NCI-H128 (cell line): Measurements from ENCODE around the gene UBR4.
"Not testable (repeated sequence)": the region's sequence is repeated elsewhere in the genome, so short reads cannot be mapped to it uniquely, and the experiment has no call there.

Experiments used
- DNase-seq: peaks from one replicate; lab custom pipeline; 2025; ENCODE audit not compliant: unreplicated experiment; lab: John Stamatoyannopoulos, UW

The UBR4 gene

DNA sequence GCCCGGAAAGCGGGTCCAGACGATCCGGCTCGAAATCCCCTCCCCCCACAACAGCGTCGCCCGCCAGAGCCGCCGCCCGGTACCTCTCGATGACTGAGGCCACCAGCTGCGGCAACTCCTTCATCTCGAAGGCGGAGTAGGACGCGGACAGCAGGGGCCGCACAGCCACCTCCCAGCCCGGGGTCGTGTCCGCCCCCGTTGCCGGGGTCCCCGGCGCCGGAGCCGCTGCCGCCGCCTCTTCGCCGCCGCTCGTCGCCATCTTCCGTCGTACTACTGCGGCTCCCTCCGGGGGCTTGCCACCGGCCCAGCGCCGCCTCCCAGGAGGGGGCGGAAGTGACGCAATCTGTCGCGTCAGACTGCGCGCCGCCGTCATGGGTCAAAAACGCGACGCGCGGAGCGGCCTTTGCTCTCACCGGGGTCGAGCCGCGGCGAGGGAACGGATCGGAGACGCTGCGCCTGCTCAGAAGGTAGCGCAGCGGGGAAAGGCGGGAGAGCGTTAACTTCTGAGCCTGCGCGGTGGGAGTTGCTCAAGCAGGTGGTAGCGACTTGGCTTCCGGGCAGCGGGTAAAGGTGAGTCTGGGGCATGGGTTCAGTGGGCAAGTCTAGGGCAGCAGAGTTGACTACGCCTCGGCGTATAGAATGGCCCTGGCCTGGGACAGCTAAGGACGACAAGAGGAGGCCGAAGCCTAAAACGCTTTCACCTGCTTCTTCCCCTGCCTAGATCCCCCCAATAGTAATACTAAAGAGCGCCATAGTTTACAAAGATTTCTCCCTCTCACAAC lies at the start of gene UBR4:
UBR4 (minus strand) TSS at position 277 of the 782 bp plus-strand sequence; CDS start at position 259, 18 bp downstream.
- DNase-seq, result peak; percentile 97

DNA sequence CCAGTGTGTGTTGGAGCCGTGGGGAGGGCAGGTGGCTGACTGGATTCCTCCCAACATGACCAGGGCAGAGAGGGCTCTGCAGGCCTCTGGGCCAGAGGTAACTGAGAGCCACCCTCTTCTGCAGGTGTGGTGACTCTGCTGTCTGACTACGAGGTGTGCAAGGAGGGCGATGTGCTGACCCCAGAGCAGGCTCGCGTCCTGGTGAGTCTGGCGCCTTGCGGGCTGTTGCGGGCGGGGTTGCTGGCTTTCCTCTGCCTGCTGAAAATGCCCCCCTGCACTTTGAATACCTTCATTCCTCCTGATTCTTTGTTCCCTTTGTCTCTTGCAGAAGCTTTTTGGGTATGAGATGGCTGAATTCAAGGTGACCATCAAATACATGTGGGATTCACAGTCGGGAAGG lies 48.3 kb upstream of the UBR4 start:
- no peak for DNase-seq

DNA sequence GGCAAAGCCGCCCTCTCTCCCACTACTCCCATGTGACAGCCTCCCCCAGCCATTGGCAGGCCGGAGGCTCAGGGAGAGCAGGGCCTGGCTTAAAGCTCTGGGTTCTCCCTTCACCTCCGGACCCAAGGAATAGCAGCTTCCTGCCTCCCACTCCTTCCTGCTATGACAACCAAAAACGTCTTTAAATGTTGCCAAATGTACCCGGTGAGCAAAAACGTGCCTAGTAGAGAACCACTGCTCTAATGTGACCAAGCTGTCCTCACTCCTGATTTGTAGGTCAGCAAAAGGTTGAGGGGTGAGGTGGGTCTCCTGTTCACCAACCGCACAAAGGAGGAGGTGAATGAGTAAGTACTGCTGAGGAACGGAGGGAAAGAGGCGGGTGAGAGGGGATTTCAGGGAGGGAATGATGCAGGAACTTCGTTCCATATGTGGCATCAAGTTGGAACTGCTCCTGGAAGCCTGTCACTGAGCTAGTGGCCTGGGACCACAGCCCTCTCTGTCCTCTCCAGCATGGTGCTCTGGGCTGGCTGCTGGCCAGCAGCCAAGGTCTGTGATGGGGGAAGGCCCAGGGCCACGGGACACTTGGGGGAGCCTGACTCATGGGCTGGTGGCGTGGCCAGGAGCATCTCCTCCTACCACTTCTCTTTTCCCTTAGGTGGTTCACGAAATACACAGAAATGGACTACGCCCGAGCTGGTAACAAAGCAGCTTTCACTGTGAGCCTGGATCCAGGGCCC lies 47.3 kb upstream of the UBR4 start:
- no peak for DNase-seq

DNA sequence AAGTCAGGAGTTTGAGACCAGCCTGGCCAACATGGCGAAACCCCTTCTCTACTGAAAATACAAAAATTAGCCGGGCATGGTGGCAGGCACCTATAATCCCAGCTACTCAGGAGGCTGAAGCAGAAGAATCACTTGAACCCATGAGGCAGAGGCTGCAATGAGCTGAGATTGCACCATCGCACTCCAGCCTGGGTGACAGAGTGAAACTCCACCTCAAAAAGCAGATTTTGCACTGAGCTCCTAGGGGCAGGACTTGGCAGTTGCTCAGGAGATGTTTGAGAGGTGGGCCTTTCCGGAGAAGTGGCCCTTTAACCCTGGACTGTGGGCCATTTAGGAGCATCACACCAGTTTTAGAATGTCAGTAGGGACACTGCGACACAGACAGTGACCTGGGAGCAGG lies 46.2 kb upstream of the UBR4 start:
- DNase-seq, result not testable (repeated sequence)

DNA sequence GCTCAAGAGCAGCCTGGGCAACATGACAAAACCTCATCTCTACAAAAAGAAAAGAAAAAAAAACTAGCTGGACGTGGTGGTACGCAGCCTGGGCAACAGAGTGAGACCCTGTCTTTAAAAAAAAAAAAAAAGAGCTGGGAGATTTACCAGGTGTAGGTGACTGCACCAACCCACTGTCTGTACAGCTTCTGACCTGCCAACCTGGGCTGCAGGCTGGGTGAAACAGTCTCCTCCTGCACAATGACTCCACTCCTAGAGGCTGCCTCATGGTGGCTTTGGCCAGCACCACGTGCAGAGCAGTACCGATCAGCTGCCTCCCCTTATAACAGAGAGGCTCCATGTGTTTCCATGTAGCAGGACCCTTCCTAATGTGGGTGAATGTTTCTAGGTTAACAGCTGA lies 45.2 kb upstream of the UBR4 start:
- DNase-seq, result no peak

DNA sequence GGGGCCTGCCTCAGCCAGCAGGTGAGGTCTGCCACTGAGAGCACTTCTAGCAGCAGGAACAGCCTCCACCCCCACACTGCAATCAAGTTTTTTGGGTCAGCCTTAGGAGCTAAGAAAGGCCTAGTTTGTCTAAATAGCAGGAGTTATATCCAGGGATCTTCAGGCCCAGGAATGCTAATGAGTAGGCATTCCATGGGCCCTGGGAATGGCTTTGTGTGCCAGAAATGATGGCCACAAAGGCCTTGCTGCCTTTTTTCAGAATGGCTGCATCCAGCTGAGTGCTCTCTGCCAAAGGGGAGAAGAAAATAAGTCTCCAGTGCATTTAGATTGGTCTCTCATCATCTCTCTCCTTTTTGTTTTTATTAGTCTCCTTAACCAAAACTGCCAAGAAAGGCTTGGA lies 44.4 kb upstream of the UBR4 start:
- no peak for DNase-seq

DNA sequence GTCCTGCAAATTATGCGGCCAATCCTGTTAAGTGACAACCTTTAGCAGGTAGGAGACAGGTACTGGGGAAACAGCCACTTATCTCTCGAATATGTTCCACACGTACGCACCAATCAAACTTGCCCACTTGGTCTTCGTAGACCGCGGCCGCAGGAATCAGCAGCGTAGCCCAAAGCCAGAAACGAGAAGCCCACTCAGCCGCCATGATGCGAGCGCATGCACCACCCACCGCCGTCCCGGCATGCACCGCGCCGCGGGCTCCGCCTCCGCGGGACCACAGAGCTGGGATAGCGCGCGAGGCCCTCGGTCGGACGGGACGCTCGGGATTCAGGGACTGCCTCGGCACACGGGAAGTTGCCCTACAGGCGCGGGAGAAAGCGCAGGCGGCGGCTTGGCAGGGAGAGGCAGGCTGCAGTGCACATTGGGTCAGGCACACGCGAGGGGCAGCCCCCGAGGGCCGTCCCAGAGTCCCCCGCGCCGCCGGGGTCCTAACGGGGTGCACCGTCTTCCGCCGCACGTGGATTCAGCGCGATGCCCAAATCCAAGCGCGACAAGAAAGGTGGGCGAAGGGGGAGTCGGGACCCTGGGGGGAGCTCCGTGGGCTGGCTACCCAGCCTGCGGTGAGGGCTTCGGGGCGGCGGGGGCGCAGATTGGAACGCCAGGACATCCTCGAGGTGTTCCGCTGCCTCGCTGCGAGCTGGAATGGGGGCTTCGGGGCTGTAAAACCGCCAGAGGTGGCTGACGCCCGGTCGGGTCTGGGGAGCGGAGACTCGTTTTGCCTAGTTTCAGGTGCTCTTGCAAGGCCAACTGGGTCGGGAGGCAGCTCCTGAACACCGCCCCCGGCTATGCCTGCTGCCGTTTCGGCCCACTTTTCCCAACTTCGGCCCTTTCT lies 41.5 kb upstream of the UBR4 start, which contains the start of the genes EMC1 and MRTO4:
EMC1 (minus strand) TSS at position 220 of the 892 bp plus-strand sequence; CDS start at position 205, 15 bp downstream.
MRTO4 (plus strand) TSS at position 501 of the 892 bp plus-strand sequence; CDS start at position 532, 31 bp downstream.
- DNase-seq, result peak; percentile 61

DNA sequence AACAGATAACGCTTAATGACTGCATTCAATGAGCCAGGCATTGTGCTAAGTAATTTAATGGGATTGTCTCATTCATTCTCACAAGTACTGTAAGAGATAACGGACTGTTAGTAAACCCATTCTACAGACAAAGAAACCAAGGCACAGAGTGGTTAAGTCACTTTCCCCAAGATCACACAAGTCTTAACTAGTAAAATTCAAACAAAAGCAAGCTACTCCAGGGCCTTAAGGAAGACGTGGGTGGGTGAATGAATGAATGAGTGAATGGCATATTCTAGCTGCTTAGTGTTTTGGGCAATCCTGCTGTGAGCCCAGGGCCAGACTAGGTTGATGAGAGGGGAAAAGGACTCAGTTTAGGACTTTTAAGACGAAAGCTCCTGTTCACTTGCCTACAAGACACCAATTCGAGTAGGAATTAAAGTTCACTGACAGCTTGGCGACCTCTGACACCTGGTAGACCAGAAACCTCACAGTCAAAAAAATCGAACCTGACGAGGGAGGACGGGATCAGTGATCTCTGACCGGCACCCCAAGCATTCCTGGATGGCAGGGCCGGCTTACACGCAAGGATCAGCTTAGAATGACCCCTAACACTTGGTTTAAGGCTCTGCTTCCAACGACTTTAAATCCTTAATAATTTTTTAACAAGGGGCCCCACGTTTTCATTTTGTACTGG lies 40.7 kb upstream of the UBR4 start:
- DNase-seq, result no peak

DNA sequence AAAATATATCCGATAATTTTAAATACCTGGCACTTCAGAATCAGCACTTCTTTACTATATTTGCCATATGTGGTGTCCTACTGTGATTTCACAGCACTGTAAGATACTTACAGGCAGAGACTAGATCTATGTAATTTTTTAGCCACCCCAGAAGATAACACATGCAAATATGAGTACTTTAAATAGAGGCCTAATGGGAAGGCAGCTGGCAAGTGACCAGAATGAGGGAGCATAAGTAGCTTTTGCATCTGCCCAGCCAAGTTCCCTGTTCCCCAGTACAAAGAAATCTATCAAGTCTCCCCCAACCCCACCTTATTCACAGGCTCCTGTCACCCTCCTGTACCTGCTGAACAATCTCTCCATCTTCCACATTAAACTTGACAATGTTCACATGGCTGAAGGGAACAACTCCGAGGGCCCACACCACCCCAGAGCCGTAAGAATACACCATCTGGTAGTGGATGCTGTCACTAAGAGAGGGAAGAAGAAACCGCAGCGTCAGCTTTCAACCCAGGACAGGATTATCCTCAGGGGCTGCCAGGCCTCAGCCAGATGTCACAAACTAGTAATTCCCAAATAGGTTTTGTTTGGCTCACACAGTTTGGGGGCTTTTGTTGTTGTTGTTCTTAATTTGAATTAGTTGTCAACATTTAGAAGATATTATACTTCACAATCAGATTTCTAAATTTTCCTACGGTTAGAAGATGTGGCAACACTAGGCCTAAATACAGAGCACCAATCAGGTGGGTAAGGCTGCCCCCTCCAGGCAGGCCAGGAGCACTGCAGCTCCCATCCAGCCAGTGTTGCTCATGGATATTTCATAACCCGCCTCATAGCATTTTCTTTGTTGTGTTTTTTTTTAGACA lies 30.8 kb upstream of the UBR4 start:
- no peak for DNase-seq

DNA sequence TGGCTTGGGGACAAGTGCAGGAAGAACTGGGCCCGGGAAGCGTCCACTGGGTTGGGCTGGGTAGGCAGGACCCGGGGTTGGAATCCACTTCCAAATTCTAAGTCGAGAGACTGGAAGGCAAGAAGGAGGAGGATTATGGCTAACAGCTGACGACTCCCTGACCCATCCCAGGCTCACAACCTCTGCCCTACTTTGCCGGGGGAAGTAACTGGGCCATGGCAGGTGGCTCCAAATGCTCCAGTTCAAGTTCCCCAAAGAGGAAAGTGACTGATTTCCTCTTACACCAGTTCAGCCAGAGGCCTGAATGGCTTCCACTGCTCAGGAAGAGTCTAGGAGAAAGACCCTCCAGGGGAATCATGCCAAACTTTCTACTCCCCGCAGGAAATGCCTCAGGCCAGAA lies 29.8 kb upstream of the UBR4 start:
- DNase-seq, result no peak

DNA sequence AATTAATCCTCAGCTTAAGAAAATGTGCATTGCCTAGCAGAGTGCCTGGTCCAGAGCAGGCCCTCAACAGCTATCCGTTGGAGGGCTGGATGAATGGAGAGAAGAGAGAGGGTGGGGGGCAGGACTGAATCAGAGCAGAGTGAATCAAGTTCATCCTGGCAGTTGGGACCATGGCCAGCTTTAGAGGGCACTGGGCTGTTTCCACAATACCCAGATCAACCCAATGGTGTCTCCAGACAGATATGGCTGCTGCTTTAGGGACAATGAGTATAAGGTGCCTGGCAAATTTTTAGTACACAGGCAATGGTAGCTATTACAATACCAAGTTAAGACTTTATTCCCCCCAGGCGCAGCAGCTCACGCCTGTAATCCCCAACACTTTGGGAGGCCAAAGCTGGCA lies 24.2 kb upstream of the UBR4 start:
- DNase-seq, result no peak

DNA sequence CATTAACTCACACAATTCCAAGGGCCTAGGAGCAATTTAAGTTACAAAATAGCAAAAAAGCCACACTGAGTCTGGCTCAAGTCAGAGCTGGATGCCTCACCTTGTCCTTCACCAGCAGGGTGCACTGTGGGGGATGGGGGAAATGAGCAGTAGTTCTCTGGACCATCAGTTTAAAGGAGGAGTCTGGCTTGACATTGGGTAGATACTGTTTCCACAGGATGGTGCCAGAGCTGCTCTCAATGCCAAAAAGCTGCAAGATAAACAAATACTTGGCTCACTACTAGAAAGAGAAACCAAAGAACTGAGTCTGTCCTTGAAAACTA lies 22.4 kb upstream of the UBR4 start:
- DNase-seq, result no peak

DNA sequence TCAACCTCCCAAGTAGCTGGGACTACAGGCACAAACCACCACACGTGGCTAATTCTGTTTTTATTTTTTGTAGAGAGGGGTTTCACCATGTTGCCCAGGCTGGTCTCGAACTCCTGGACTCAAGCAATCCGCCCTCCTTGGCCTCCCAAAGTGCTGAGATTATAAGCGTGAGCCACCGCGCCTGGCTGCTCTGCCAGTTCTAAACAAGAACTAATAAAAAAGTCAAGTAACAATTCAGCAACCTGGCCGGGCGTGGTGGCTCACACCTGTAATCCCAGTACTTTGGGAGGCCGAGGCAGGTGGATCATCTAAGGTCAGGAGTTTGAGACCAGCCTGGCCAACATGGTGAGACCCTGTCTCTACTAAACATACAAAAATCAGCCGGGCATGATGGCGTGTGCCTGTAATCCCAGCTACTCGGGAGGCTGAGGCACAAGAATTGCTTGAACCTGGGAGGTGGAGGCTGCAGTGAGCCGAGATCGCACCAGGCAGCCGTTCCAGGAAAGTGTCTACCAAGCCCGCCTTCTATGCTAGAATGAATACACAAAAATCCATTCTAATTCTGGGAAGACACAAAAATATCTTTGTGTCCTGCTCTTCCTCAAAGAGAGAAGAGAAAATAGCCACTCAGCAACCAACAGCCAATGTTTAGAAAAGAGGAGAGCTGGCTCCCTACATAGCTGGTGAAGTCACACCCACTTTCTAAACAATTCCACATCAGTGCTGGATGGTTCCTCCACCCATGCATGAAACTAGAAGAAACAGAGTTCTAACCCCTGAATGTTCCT lies 21.9 kb upstream of the UBR4 start:
- DNase-seq, result not testable (repeated sequence)

DNA sequence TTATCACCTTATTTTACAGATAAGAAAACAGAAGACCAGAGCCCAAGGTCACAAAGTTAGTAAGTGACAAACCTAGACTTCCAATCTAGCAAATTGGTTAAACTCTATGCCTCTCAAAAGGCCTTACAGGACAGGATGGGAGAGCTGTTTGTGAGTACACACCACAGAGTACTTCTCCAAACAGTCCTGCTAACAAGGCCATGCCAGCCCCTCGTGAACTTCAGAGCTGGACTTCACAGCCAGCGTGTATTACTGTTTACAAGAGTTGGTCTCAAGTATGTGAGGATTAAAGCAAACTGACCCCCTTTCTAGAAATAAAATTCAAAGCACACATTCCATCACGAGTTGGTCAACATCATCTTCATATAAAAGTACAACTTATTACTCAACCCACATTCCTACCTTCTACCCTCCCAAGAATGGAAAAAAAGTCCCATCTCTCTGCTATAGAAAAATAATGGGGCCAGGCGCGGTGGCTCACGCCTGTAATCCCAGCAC lies 19.8 kb upstream of the UBR4 start:
- no peak for DNase-seq

DNA sequence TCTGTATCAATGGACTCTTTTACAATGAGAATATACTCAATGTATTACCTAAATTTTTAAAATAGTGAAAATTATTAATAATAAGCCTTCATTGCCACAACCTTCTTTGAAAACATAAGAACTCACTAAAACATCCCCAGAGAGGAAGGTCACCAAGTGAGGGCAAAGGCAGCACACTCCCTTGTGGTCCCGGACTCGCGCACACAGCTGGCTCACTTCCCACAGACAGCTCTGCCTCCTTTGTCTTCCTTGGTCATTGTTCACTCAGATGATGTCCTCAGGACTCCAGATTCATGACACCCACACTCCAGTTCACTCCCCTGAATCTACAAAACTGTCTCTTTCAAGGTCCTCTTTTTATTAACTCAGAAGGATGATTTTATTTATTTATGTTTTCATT lies 19.2 kb upstream of the UBR4 start:
- no peak for DNase-seq

DNA sequence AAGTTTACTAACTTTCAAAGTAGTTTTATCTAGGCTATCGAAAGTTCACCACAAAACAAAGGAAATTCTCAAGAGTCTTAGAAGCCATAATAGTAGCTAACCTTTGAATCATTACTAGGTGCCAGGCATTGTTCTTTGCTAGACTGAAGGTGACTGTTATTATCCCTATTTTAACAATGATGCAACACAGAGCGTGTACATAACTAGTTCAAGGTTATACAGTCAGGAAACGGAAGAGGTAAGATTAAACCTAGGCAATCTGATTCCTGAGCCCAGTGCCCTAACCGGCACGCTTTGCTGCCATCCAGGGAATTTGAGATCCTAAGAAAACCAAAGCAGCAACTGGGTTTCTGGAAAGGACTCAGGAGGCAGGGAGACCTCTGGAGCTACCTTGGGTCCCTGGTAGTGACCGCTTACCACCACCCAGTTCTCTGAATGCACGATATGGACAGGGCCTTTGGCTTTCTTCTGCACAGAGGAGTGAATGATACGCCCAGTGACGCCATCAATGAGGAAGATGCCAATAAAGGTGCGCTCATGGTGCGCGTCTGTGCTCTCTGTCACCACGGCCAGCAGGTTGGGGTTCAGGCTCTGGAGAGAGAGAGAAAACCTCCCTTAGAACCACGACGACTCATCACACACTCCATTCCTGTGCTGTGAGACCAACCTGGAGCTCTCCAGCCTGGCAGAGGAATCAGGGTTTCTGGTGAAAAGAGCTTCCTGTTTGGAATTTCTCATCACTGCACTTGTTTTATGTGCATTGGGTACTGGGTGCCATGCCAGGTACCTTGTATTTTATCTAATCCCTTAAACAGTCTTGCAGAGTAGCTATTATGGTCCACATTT lies 13.1 kb upstream of the UBR4 start:
- no peak for DNase-seq

DNA sequence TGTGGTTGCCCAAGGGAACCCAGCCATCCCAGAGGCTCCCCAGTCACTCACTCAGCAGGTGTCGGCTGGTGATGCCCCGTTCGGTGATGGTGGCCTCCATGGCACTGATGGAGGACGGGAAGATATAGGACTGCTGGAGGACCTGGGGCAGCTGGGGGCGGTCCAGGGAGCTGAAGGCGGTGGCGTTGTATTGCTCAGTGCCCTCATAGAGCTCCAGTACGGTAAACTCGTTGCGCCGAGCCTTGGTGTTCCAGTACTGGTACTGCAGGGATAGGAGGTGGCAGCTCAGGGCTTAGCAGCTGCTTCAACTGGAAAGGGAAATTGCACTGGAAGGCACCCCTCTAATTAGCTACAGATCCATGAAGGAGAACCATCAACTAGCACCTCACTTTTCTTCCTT lies 12.5 kb upstream of the UBR4 start:
- no peak for DNase-seq

DNA sequence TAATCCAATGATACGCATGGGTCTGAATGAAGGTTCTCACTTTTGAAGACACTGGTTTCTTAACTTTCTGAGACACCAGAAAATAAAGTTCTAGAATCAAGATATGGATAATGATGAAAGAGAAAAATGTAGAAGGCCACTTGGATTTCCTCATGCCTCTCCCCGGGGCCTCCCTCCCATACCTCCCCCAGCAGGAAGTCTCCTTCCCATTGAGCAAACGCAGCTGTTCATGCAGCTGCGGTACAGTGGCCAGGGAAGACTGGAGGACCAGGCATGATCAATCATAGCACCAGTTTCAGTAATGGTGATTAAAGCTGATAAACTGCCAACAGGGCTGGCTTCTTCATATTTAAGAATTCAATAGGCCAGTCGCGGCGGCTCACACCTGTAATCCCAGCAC lies 10.9 kb upstream of the UBR4 start:
- no peak for DNase-seq
